Smooth muscle cell (in vitro differentiated cells): Measurements from ENCODE around the gene CFAP46. TPM values are rescaled to one million over a fixed set of nuclear protein-coding genes. Genes with fewer than 3 reads are reported as not detected.

Experiments
- DNase-seq: peaks from one replicate; lab custom pipeline; 2025; ENCODE audit not compliant: unreplicated experiment; lab: John Stamatoyannopoulos, UW
- H2AFZ ChIP-seq: fragments of 200-600 bp; sonication (generic); 2 replicates; pipeline ENCODE4 v1.6.0; 2016; ENCODE audit warnings: antibody characterized with exemption, low read depth, mild to moderate bottlenecking
- H3F3A ChIP-seq: fragments of 200-600 bp; sonication (generic); 2 replicates; pipeline ENCODE4 v1.6.0; 2017; ENCODE audit warnings: antibody characterized with exemption, low read depth
- H3K27ac ChIP-seq: fragments of 200-600 bp; sonication (generic); 2 replicates; pipeline ENCODE4 v1.5.1; 2016; ENCODE audit warnings: low read depth, mild to moderate bottlenecking
- H3K27me3 ChIP-seq: fragments of 200-600 bp; sonication (generic); 2 replicates; pipeline ENCODE4 v1.6.1; 2016; ENCODE audit warnings: low read depth, mild to moderate bottlenecking
- H3K36me3 ChIP-seq: fragments of 200-600 bp; sonication (generic); 2 replicates; pipeline ENCODE4 v1.5.1; 2016; ENCODE audit warnings: low read depth
- H3K4me1 ChIP-seq: fragments of 200-600 bp; sonication (generic); 2 replicates; pipeline ENCODE4 v1.5.1; 2016; ENCODE audit warnings: low read depth
- H3K4me2 ChIP-seq: fragments of 200-600 bp; sonication (generic); 2 replicates; pipeline ENCODE4 v1.6.0; 2016; ENCODE audit warnings: mild to moderate bottlenecking
- H3K4me3 ChIP-seq: fragments of 200-600 bp; sonication (generic); 2 replicates; pipeline ENCODE4 v1.5.1; 2016; ENCODE audit warnings: mild to moderate bottlenecking
- H3K79me2 ChIP-seq: fragments of 200-600 bp; sonication (generic); 2 replicates; pipeline ENCODE4 v1.6.0; 2016; ENCODE audit warnings: low read depth, mild to moderate bottlenecking
- H3K9ac ChIP-seq: fragments of 200-600 bp; sonication (generic); 2 replicates; pipeline ENCODE4 v1.6.0; 2016; ENCODE audit warnings: low read depth
- H3K9me3 ChIP-seq: fragments of 200-600 bp; sonication (generic); replicated peaks from 2 replicates; pipeline ENCODE4 v1.5.1; 2016; ENCODE audit warnings: low read depth
- H4K20me1 ChIP-seq: fragments of 200-600 bp; sonication (generic); 2 replicates; pipeline ENCODE4 v1.6.0; 2016; ENCODE audit warnings: low read depth
- CTCF ChIP-seq: fragments of 200-600 bp; sonication (generic); IDR thresholded peaks from 2 replicates; pipeline ENCODE4 v1.5.1; 2017; ENCODE audit warnings: borderline replicate concordance, mild to moderate bottlenecking, antibody characterized with exemption; ENCODE audit not compliant: insufficient read depth, poor library complexity, severe bottlenecking
- WGBS: methylation state at CpG from one replicate; pipeline ENCODE4 v1.1.7; 2016; ENCODE audit warnings: low lambda C conversion rate; 5-methylcytosine and 5-hydroxymethylcytosine counted together
- polyA plus RNA-seq: library from polyadenylated mRNA; unstranded; fragments of >200 nt; fragmentation: Nextera tagmentation; extraction: Ambion mirVana; gene quantifications from 2 replicates; pipeline ENCODE4 v1.2.1, GENCODE V29; 2016
- total RNA-seq: library from RNA; depleted of rRNA; stranded (reverse); fragments of >200 nt; gene quantifications from 2 replicates; pipeline ENCODE4 v1.2.3, GENCODE V29; 2014

CFAP46 gene
- total and polyA plus RNA-seq, 2 experiments from 2014 or later: 1.1 to 2.0 TPM

GRCh38 chr10:132915411-132915810 is 27.0 kb downstream of the CFAP46 start:
- DNase-seq: no peak
- peaks cover 11% of the 10 kb centered on the region for H3K4me1 ChIP-seq
- no peaks in the 10 kb centered on the region for H3F3A ChIP-seq
- H3K79me2 ChIP-seq: no peaks in the 10 kb centered on the region
- TF ChIP-seq CTCF: no peak
- H4K20me1 ChIP-seq: no peaks in the 10 kb centered on the region
- H3K4me3 ChIP-seq: no peak overlapping the region
- no peak overlapping the region for H3K9ac ChIP-seq
- no peaks in the 10 kb centered on the region for H3K36me3 ChIP-seq
- H2AFZ ChIP-seq: no peak overlapping the region
- no peaks in the 10 kb centered on the region for H3K9me3 ChIP-seq
- H3K4me2 ChIP-seq: no peak overlapping the region
- 97% methylated on average over 29 of the region's 30 CpGs for WGBS
- H3K27me3 ChIP-seq: no peaks in the 10 kb centered on the region
- no peak overlapping the region for H3K27ac ChIP-seq

GRCh38 chr10:132914732-132915131 is 27.6 kb downstream of the CFAP46 start:
- Histone ChIP-seq H3K4me2 (no peak overlapping the region), H4K20me1 (no peaks in the 10 kb centered on the region), H3K27me3 (no peaks in the 10 kb centered on the region), H3K4me1 (peaks cover 11% of the 10 kb centered on the region), H3K27ac (no peak overlapping the region), H3K4me3 (no peak overlapping the region), H3K79me2 (no peaks in the 10 kb centered on the region), H3F3A (no peaks in the 10 kb centered on the region), H3K36me3 (no peaks in the 10 kb centered on the region), H2AFZ (no peak overlapping the region), H3K9me3 (no peaks in the 10 kb centered on the region), H3K9ac (no peak overlapping the region)
- 97% methylated on average over 14 of the region's 17 CpGs for WGBS
- DNase-seq: no peak
- no peak for TF ChIP-seq CTCF

- Histone ChIP-seq H3K27ac (no peak overlapping the region), H3K4me1 (peaks cover 11% of the 10 kb centered on the region), H3F3A (no peaks in the 10 kb centered on the region), H3K9me3 (no peaks in the 10 kb centered on the region), H3K9ac (no peak overlapping the region), H3K4me2 (no peak overlapping the region), H4K20me1 (no peaks in the 10 kb centered on the region), H2AFZ (no peak overlapping the region), H3K4me3 (no peak overlapping the region), H3K27me3 (no peaks in the 10 kb centered on the region), H3K36me3 (no peaks in the 10 kb centered on the region), H3K79me2 (no peaks in the 10 kb centered on the region)
- 60% methylated on average over 17 of the region's 26 CpGs for WGBS
- no peak for DNase-seq
- TF ChIP-seq CTCF: no peak
Measured at GRCh38 chr10:132913559-132914115, 28.7 kb downstream of the CFAP46 start.
